GM12878 (cell line): ENCODE measurements around the gene SYNJ2. TPM values are rescaled to one million over a fixed set of nuclear protein-coding genes. Genes with fewer than 3 reads are reported as not detected.

ENCODE experiments used
- ATAC-seq: fragments of 200-7000 bp; cut with Tn5 transposase; 3 replicates; pipeline ENCODE4 v1.9.1; 2020; ENCODE audit warnings: mild to moderate bottlenecking, moderate library complexity
- BruUV-seq: library from RNA; stranded (reverse); fragments of 400-500 nt; replicated peaks from 2 replicates; lab custom pipeline; 2021; lab: Mats Ljungman, UMichigan
- CTCF ChIA-PET: fragments of 300-600 bp; sonication (Branson Sonifier 250); formaldehyde crosslinking; extraction: SDS; loops from one replicate; lab custom pipeline; 2021; ENCODE audit warnings: inconsistent platforms; lab: Yijun Ruan, JAX
- POLR2A ChIA-PET: fragments of 350-600 bp; formaldehyde crosslinking; extraction: SDS; loops from one replicate; lab custom pipeline; 2021; ENCODE audit warnings: inconsistent platforms; lab: Charles Lee
- RAD21 ChIA-PET: fragments of 300-600 bp; sonication (Branson Sonifier 250); formaldehyde crosslinking; loops from one replicate; lab custom pipeline; 2023; ENCODE audit warnings: antibody characterized with exemption; ENCODE audit not compliant: unreplicated experiment; lab: Charles Lee
- SMC1A ChIA-PET: fragments of 300-600 bp; sonication (Branson Sonifier 250); formaldehyde crosslinking; loops from one replicate; lab custom pipeline; 2023; ENCODE audit not compliant: unreplicated experiment, uncharacterized antibody; lab: Charles Lee
- DNase-seq: peaks from one replicate; pipeline ENCODE4 v3.0.0-alpha.2; 2011; ENCODE audit warnings: low read depth, low spot score
- FAIRE-seq: peaks from 3 replicates; lab custom pipeline; 2011; peaks lifted over from hg19 to GRCh38; lab: Jason Lieb, UNC
- H2AFZ ChIP-seq: 2 replicates; pipeline ENCODE4 v1.6.0; 2011; ENCODE audit warnings: low read depth, low read length, control low read depth; ENCODE audit not compliant: control insufficient read depth
- H3K27ac ChIP-seq: 2 replicates; pipeline ENCODE4 v1.5.1; 2011; ENCODE audit warnings: control low read depth; ENCODE audit not compliant: control insufficient read depth, insufficient read depth
- H3K27me3 ChIP-seq, 2 experiments: replicated peaks in 1 of 2; 2 replicates each; pipeline versions ENCODE4 v1.6.0 to v1.6.1; 2011; ENCODE audit warnings: low read length in 1 of 2; ENCODE audit not compliant: control insufficient read depth in 2 of 2, insufficient read depth in 2 of 2
- H3K36me3 ChIP-seq, 2 experiments: 2 replicates each; pipeline ENCODE4 v1.5.1; 2011; ENCODE audit warnings: low read length in 1 of 2; ENCODE audit not compliant: control insufficient read depth in 2 of 2, insufficient read depth in 2 of 2
- H3K4me1 ChIP-seq: 2 replicates; pipeline ENCODE4 v1.6.1; 2011; ENCODE audit warnings: mild to moderate bottlenecking, low read length, moderate library complexity, mixed read lengths; ENCODE audit not compliant: control insufficient read depth, insufficient read depth
- H3K4me2 ChIP-seq: 2 replicates; pipeline ENCODE4 v1.6.0; 2011; ENCODE audit warnings: control low read depth; ENCODE audit not compliant: control insufficient read depth, insufficient read depth
- H3K4me3 ChIP-seq: fragments of 200-600 bp; sonication (generic); 2 replicates; pipeline ENCODE4 v1.5.1; 2016
- H3K79me2 ChIP-seq: 2 replicates; pipeline ENCODE4 v1.6.0; 2011; ENCODE audit warnings: low read length; ENCODE audit not compliant: control insufficient read depth, insufficient read depth
- H3K9ac ChIP-seq: 2 replicates; pipeline ENCODE4 v1.8.0; 2011; ENCODE audit warnings: low read length, control low read depth, mixed read lengths; ENCODE audit not compliant: control insufficient read depth, insufficient read depth
- H3K9me3 ChIP-seq: replicated peaks from 3 replicates; pipeline ENCODE4 v1.5.1; 2011; ENCODE audit warnings: mild to moderate bottlenecking, low read length; ENCODE audit not compliant: control insufficient read depth, insufficient read depth
- H4K20me1 ChIP-seq: 2 replicates; pipeline ENCODE4 v1.6.0; 2011; ENCODE audit not compliant: control insufficient read depth, insufficient read depth
- DPF2 ChIP-seq: fragments of 450-650 bp; IDR thresholded peaks from 2 replicates; pipeline ENCODE4 v1.6.1; 2017; ENCODE audit warnings: mild to moderate bottlenecking
- ETV6 ChIP-seq, 2 experiments: fragments of 450-650 bp in 1 of 2; IDR thresholded peaks in 1 of 2; conservative IDR thresholded peaks in 1 of 2; 2 replicates each; pipeline ENCODE4 v1.6.1; 2014; ENCODE audit warnings: antibody characterized with exemption in 1 of 2, borderline replicate concordance in 1 of 2, low read depth in 1 of 2, mild to moderate bottlenecking in 1 of 2, moderate library complexity in 1 of 2
- MEF2B ChIP-seq: fragments of 450-650 bp; IDR thresholded peaks from 2 replicates; pipeline ENCODE4 v1.6.1; 2018; ENCODE audit warnings: mild to moderate bottlenecking, moderate library complexity; ENCODE audit not compliant: partially characterized antibody, poor library complexity, severe bottlenecking
- MYB ChIP-seq: fragments of 150-350 bp; IDR thresholded peaks from 2 replicates; pipeline ENCODE4 v1.6.1; 2014; ENCODE audit warnings: mild to moderate bottlenecking, low read depth, low read length, borderline replicate concordance
- NBN ChIP-seq: fragments of 450-650 bp; IDR thresholded peaks from 2 replicates; pipeline ENCODE4 v1.6.1; 2016
- SP1 ChIP-seq: IDR thresholded peaks from one replicate; pipeline ENCODE4 v1.6.1; 2011; ENCODE audit warnings: low read depth, low read length
- WGBS: methylation state at CpG from one replicate; pipeline ENCODE4 v1.1.6; 2016; ENCODE audit warnings: low lambda C conversion rate; ENCODE audit not compliant: insufficient replicate concordance, insufficient coverage; ENCODE audit errors: missing lambda C conversion rate; 5-methylcytosine and 5-hydroxymethylcytosine counted together
- in situ Hi-C: fragments of 300-500 bp; cut with MboI; formaldehyde crosslinking; loops from 9 replicates; pipeline ENCODE4 v1.14.3; 2018; ENCODE audit warnings: mixed read lengths
- intact Hi-C: fragments of 100-400 bp; cut with micrococcal nuclease; formaldehyde crosslinking; loops from one replicate; pipeline ENCODE4 v1.14.2; 2022; ENCODE audit not compliant: unreplicated experiment
- polyA plus RNA-seq, 11 experiments: library from polyadenylated mRNA; depleted of rRNA in 4 of 11; unstranded in 6 of 11; stranded (reverse) in 5 of 11; fragments of >200 nt; fragmentation: Nextera tagmentation in 4 of 11; fragmentation: Illumina TruSeq in 1 of 11; extraction: Ambion mirVana in 4 of 11; extraction: Trizol in 1 of 11; gene quantifications; 1 replicate in 1 of 11; 2 replicates in 10 of 11; pipeline versions ENCODE4 v1.2.1 to v1.2.3, GENCODE V29; 2011 to 2016; ENCODE audit warnings: inconsistent platforms in 2 of 11, missing spikeins in 2 of 11, low read depth in 1 of 11
- total RNA-seq, 4 experiments: library from RNA; depleted of rRNA in 3 of 4; stranded (reverse); fragments of >200 nt in 3 of 4; fragmentation: Illumina TruSeq in 1 of 4; extraction: Trizol in 1 of 4; gene quantifications; 2 replicates each; pipeline versions ENCODE4 v1.2.1 to v1.2.3, GENCODE V29; 2013 to 2021
- TF ChIP-seq, protein P1 (sequence below): fragments of 450-650 bp; IDR thresholded peaks from 2 replicates; pipeline ENCODE4 v1.6.1; 2017; ENCODE audit warnings: low read depth, mild to moderate bottlenecking, moderate library complexity
- TF ChIP-seq, protein P2 (sequence below): fragments of 450-650 bp; IDR thresholded peaks from 2 replicates; pipeline ENCODE4 v1.6.1; 2014; ENCODE audit warnings: mild to moderate bottlenecking
- TF ChIP-seq, protein P3 (sequence below): fragments of 450-650 bp; IDR thresholded peaks from 2 replicates; pipeline ENCODE4 v1.6.1; 2017; ENCODE audit warnings: mild to moderate bottlenecking, low read depth, inconsistent platforms; ENCODE audit not compliant: poor library complexity, severe bottlenecking

Gene SYNJ2
- total and polyA plus RNA-seq, 10 of the 15 experiments (the other 5 are each of a cell fraction or from before 2014, with no cell fraction given), result 0.11 to 1.8 (median 0.57) TPM

DNA sequence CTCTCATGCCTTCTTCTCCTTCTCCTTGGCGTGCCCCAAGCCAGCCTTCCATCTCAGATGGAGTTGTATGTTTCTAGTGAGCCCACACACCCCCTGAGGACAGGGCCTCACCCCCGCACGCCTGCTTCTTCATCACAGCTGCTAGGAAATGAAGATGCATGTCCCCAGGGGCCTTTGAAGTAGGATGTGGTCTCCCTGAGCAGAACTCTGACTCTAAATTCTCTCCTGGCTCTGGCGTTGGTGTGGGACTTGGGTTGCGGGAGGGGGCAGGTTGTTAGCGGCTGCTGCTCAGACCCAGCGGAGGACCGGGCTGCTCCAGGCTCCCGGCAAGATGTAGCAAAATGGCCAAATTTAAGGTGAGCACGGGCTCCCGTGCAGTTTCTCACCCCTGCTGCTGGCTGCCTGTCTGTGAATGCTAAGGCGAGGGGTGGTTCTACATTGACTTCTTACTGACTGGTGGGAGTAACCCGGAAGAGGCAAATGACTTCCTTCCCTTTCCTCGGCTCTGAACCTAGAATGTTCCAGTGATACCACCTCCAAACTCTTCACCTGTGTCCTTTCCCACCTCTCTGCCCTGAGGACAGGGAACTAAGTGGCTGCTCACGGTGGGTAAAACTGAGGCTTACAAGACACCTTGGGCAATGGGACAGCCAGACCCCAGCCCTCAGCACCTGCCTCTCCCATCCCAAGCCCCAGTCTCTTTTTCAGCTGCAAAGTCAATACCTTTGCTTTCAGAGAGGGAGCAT is 8.8 kb downstream of the SYNJ2 start:
- SMC1A ChIA-PET, result no interaction called here
- DNase-seq (no peak), FAIRE-seq (no peak), ATAC-seq (peak; percentile 70)
- Histone ChIP-seq H3K9me3 (no peaks in the 10 kb centered on the region), H3K36me3 (no peaks in the 10 kb centered on the region), H3K27ac (no peak overlapping the region), H3K4me3 (no peak overlapping the region), H3K27me3 (no peaks in the 10 kb centered on the region), H2AFZ (peak overlapping the region; percentile 15; the same call in 1 of the 2 replicates), H4K20me1 (no peaks in the 10 kb centered on the region), H3K4me1 (peaks cover 3% of the 10 kb centered on the region), H3K79me2 (peaks cover 5% of the 10 kb centered on the region), H3K9ac (no peak overlapping the region), H3K4me2 (peak overlapping the region; percentile 42; the same call in 1 of the 2 replicates)
- RAD21 ChIA-PET, result no interaction called here
- TF ChIP-seq, protein P1, sequence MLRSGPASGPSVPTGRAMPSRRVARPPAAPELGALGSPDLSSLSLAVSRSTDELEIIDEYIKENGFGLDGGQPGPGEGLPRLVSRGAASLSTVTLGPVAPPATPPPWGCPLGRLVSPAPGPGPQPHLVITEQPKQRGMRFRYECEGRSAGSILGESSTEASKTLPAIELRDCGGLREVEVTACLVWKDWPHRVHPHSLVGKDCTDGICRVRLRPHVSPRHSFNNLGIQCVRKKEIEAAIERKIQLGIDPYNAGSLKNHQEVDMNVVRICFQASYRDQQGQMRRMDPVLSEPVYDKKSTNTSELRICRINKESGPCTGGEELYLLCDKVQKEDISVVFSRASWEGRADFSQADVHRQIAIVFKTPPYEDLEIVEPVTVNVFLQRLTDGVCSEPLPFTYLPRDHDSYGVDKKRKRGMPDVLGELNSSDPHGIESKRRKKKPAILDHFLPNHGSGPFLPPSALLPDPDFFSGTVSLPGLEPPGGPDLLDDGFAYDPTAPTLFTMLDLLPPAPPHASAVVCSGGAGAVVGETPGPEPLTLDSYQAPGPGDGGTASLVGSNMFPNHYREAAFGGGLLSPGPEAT, result no peak
- TF ChIP-seq SP1 (no peak), MEF2B (peak; percentile 69)
- in situ Hi-C loops, result no loop called here
- WGBS, result 16% methylated on average over 14 of the region's 15 CpGs
- POLR2A ChIA-PET, result no interaction called here
- intact Hi-C loops, result no loop called here
- no TSS peak for BruUV-seq
- CTCF ChIA-PET, result no interaction called here

DNA sequence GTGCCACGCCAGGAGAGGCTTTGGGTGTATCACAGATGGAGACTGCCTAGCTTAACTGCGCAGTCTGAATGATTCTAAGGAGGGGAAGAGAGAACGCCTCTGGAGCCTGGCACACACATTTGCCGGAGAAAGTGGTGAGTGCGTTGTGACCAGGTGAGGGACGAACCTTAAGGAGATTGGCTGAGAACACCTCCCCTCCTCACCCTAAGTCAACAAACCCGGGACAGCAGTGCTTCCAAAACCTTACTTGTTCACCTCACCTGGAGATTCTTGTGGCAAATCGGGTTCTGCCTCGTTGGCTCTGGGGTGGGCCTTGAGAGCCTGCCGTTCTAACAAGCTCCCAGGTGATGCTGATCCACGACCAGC is 9.4 kb downstream of the SYNJ2 start:
- H3K27me3 ChIP-seq, result no peaks in the 10 kb centered on the region
- ChIA-PET SMC1A (no interaction called here), CTCF (no interaction called here), POLR2A (no interaction called here), RAD21 (no interaction called here)
- no peak for ATAC-seq
- no peak for DNase-seq
- H3K4me1 ChIP-seq, result peaks cover 3% of the 10 kb centered on the region
- BruUV-seq, result no TSS peak
- no peak overlapping the region for H3K9ac ChIP-seq
- no peak overlapping the region for H2AFZ ChIP-seq
- no peak overlapping the region for H3K27ac ChIP-seq
- 0 out of 2 replicates have a peak overlapping the region, but pooled peaks have one; percentile 42 for H3K4me2 ChIP-seq
- H3K36me3 ChIP-seq, result no peaks in the 10 kb centered on the region
- H3K4me3 ChIP-seq, result no peak overlapping the region
- no peaks in the 10 kb centered on the region for H4K20me1 ChIP-seq
- in situ Hi-C loops (no loop called here), intact Hi-C loops (no loop called here)
- no peak for FAIRE-seq
- 91% methylated on average over 11 of the region's 11 CpGs for WGBS
- H3K79me2 ChIP-seq, result peaks cover 3% of the 10 kb centered on the region
- no peaks in the 10 kb centered on the region for H3K9me3 ChIP-seq
- TF ChIP-seq, protein P2, sequence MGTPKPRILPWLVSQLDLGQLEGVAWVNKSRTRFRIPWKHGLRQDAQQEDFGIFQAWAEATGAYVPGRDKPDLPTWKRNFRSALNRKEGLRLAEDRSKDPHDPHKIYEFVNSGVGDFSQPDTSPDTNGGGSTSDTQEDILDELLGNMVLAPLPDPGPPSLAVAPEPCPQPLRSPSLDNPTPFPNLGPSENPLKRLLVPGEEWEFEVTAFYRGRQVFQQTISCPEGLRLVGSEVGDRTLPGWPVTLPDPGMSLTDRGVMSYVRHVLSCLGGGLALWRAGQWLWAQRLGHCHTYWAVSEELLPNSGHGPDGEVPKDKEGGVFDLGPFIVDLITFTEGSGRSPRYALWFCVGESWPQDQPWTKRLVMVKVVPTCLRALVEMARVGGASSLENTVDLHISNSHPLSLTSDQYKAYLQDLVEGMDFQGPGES, result no peak
- TF ChIP-seq, protein P3, sequence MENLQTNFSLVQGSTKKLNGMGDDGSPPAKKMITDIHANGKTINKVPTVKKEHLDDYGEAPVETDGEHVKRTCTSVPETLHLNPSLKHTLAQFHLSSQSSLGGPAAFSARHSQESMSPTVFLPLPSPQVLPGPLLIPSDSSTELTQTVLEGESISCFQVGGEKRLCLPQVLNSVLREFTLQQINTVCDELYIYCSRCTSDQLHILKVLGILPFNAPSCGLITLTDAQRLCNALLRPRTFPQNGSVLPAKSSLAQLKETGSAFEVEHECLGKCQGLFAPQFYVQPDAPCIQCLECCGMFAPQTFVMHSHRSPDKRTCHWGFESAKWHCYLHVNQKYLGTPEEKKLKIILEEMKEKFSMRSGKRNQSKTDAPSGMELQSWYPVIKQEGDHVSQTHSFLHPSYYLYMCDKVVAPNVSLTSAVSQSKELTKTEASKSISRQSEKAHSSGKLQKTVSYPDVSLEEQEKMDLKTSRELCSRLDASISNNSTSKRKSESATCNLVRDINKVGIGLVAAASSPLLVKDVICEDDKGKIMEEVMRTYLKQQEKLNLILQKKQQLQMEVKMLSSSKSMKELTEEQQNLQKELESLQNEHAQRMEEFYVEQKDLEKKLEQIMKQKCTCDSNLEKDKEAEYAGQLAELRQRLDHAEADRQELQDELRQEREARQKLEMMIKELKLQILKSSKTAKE, result no peak
- no peak for TF ChIP-seq DPF2
- no peak for TF ChIP-seq ETV6 (conservative IDR thresholded peaks at IDR 0.05 in 1 of 2, IDR thresholded peaks at IDR 0.05 in 1 of 2; ENCODE audit: borderline replicate concordance in 1 of 2, low read depth in 1 of 2)
- TF ChIP-seq NBN, result no peak
- no peak for TF ChIP-seq MYB
